OCI-LY3 (cell line): ENCODE results near the gene AGAP1.

Experiments
- CTCF ChIP-seq: fragments of 200-600, 300-600 bp; sonication (generic); IDR thresholded peaks from 2 replicates; pipeline ENCODE4 v1.5.1; 2014; ENCODE audit warnings: antibody characterized with exemption, low read length, low read depth
- EZH2phosphoT487 ChIP-seq: fragments of 200-600 bp; shearing (Covaris generic); IDR thresholded peaks from 2 replicates; pipeline ENCODE4 v1.6.1; 2018; ENCODE audit warnings: antibody characterized with exemption, mixed run types, low read depth

GRCh38 chr2:236044191-236044590 is 550.3 kb downstream of the AGAP1 start:
- TF ChIP-seq CTCF (no peak), EZH2phosphoT487 (no peak)
